ENCODE data around the gene MDN1.
A peak's percentile ranks its signal among the peaks of the same experiment; 100 is the strongest.

MDN1 gene

GRCh38 chr6:89797317-89797716 is 22.3 kb downstream of the MDN1 start:
- TF ChIP-seq POLR2A (IDR thresholded peaks at IDR 0.05; ENCODE audit: low read length), result no peak
- TF ChIP-seq GATA1 (IDR thresholded peaks at IDR 0.05; ENCODE audit: low read depth, low read length), result no peak
- DNase-seq, result peak; percentile 70 to 81

GRCh38 chr6:89794324-89794723 is 25.3 kb downstream of the MDN1 start:
- no peak for DNase-seq
- TF ChIP-seq GATA1 (IDR thresholded peaks at IDR 0.05; ENCODE audit: low read depth, low read length), result no peak
- no peak for TF ChIP-seq POLR2A (IDR thresholded peaks at IDR 0.05; ENCODE audit: low read length)

GRCh38 chr6:89793586-89793985 is 26.0 kb downstream of the MDN1 start:
- peak; percentile 10 to 24 for DNase-seq
- TF ChIP-seq POLR2A (IDR thresholded peaks at IDR 0.05; ENCODE audit: low read length) (no peak), GATA1 (IDR thresholded peaks at IDR 0.05; ENCODE audit: low read depth, low read length) (no peak)

GRCh38 chr6:89792881-89793280 is 26.7 kb downstream of the MDN1 start:
- peak; percentile 67 to 69 for DNase-seq
- TF ChIP-seq GATA1 (IDR thresholded peaks at IDR 0.05; ENCODE audit: low read depth, low read length) (no peak), POLR2A (IDR thresholded peaks at IDR 0.05; ENCODE audit: low read length) (no peak)

DNA sequence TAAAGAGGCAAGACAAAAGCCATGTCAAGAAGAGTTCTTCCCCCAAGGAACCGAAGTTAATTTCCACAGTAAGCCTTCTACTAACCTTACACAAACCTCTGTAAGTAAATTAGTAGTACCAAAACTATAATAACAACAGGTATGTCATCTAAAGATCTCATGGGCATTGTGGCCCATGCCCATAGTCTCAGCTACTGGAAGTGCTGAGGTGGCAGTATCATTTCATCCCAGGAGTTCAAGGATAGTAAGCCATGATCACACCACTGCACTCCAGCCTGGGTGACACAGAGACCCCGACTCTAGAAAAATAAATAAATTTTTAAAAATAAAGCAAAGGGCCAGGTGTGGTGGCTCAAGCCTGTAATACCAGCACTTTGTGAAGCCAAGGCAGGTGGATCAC is 29.2 kb downstream of the MDN1 start:
- TF ChIP-seq GATA1 (IDR thresholded peaks at IDR 0.05; ENCODE audit: low read depth, low read length), result no peak
- no peak for DNase-seq

DNA sequence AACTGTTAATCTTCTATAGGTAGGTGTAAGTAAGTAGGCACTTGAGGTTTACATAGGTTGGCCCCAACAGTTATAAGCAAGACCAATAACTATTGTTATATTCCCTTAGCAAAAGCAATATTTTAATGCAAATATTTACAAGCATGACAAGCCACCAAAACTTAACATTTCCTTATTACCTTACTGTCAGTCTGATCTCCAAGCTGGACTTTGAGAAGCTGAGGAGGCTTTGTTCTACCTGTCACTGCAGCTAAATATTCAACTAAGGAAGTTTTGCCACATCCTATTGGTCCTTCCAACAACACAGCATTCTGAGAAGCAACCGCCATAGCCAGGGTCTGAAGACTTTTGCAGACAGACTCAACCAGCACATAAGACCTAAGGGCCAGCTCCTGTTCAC is 29.6 kb downstream of the MDN1 start:
- TF ChIP-seq POLR2A (IDR thresholded peaks at IDR 0.05; ENCODE audit: low read length) (no peak), GATA1 (IDR thresholded peaks at IDR 0.05; ENCODE audit: low read depth, low read length) (no peak)
- DNase-seq, result no peak

GRCh38 chr6:89787660-89788328 is 31.8 kb downstream of the MDN1 start:
- TF ChIP-seq GATA1 (IDR thresholded peaks at IDR 0.05; ENCODE audit: low read depth, low read length) (no peak), POLR2A (IDR thresholded peaks at IDR 0.05; ENCODE audit: low read length) (no peak)
- DNase-seq, result no peak

DNA sequence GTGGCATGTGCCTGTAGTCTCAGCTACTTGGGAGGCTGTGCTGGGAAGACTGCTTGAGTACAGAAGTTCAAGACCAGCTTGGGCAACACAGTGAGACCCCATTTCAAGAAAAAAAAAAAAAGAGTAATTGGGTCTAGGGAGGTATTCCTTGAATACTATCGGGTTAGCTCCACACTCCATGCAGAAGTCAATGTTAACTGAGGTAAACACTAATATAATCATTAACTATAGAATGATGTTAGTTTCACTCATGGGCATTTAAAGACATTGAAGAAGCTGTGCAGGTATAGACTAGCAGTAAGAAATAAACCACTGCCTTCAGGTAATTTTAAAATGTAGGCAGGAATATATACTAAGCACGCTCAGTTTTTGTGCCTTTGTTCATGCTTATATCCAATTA is 32.6 kb downstream of the MDN1 start:
- no peak for DNase-seq
- TF ChIP-seq POLR2A (IDR thresholded peaks at IDR 0.05; ENCODE audit: low read length) (no peak), GATA1 (IDR thresholded peaks at IDR 0.05; ENCODE audit: low read depth, low read length) (no peak)

GRCh38 chr6:89784838-89785237 is 34.8 kb downstream of the MDN1 start:
- no peak for DNase-seq
- TF ChIP-seq POLR2A (IDR thresholded peaks at IDR 0.05; ENCODE audit: low read length), result no peak
- TF ChIP-seq GATA1 (IDR thresholded peaks at IDR 0.05; ENCODE audit: low read depth, low read length), result no peak

- DNase-seq, result peak; percentile 24 to 60
Observed at GRCh38 chr6:89783293-89783692, 36.3 kb downstream of the MDN1 start.

GRCh38 chr6:89782222-89782621 is 37.4 kb downstream of the MDN1 start:
- no peak for DNase-seq
- TF ChIP-seq GATA1 (IDR thresholded peaks at IDR 0.05; ENCODE audit: low read depth, low read length) (no peak), POLR2A (IDR thresholded peaks at IDR 0.05; ENCODE audit: low read length) (no peak)

DNA sequence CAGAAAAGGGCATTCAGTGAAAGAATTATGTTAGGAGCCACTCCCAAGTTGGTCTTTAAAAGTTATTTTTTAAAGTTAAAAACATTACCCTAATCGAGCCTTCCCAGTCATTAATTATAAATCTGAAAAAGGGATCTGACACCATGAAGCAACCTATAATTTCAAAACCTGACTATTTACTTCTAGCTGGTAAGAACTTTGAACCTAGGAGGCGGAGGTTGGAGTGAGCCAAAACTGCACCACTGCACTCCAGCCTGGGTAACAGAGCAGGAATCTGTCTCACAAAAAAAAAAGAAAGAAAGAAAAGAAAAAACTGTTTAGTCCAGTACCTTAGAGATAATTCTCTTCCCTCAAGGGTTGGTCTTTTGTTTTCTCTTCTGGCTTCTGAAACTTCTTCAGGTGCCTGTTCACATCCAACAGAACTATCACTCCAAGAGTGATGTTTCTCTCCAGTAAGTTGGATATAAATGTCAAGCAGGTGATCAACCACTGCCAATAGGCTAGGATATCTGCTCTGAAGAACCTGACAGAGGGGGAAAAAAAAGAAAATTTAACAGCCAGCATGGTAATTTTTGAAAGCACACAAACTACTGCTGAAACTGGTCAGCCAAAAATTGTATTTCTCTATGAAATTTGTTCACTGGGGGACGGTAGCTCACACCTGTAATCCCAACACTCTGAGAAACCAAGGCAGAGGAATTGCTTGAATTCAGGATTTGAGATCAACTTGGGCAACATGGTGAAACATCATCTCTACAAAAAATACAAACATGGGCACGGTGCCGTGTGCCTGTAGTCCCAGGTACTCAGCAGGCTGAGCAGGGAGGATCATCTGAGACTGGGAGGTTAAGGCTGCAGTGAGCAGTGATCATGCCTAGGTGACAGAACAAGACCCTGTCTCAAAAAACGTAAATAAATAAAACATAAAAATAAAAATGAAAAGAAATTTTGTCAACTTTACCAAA is 38.2 kb downstream of the MDN1 start:
- no peak for TF ChIP-seq GATA1 (IDR thresholded peaks at IDR 0.05; ENCODE audit: low read depth, low read length)
- no peak for TF ChIP-seq POLR2A (IDR thresholded peaks at IDR 0.05; ENCODE audit: low read length)
- no peak for DNase-seq

- TF ChIP-seq POLR2A (IDR thresholded peaks at IDR 0.05; ENCODE audit: low read length) (no peak), GATA1 (IDR thresholded peaks at IDR 0.05; ENCODE audit: low read depth, low read length) (no peak)
- peak; percentile 73 to 86 for DNase-seq
Observed at GRCh38 chr6:89777455-89777854, 42.1 kb downstream of the MDN1 start.

DNA sequence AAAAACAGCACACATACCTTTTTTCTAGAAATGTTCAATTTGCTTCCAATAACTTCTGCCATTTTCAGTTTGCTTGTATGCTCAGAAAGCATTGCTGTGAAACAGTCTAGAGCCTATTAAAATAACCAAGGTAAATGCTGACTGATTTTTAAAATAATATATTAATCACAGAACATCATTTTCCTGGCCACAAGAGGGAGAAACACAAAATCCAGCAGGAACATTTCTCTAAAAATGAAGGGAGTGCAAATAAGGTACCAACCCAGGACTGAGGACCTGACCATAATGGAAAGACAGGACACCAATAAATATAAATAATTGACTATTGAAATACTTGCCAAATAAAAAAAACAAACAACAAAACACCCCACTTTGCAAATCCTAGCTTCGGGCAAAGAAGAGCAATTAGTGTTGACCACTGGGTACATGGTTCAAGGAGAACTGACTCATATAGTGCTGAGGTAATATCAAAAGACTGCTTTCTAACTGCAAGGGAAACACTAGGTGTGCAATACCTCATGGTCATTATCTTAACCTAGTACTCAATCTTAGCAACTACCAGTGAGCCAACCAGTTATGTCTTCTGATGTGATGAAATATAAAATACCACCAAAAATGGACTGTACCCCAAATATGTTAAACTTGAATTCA is 42.9 kb downstream of the MDN1 start:
- no peak for TF ChIP-seq POLR2A (IDR thresholded peaks at IDR 0.05; ENCODE audit: low read length)
- no peak for TF ChIP-seq GATA1 (IDR thresholded peaks at IDR 0.05; ENCODE audit: low read depth, low read length)
- peak in 1 of 2 experiments; percentile 31 for DNase-seq

Data from erythroblast (primary cell).